CD4-positive, alpha-beta T cell treated with Interferon alpha-2 for 1 hour (primary cell): ENCODE results near the gene CTNNA2.
"Not testable (repeated sequence)": the region's sequence is repeated elsewhere in the genome, so short reads cannot be mapped to it uniquely, and the experiment has no call there.

ENCODE experiments used
- DNase-seq, 2 donors: peaks; one replicate each; pipeline ENCODE4 v3.0.0-alpha.2; 2020 to 2022

CTNNA2 gene

GRCh38 chr2:80154231-80154915, 641.5 kb downstream of the CTNNA2 start:
- DNase-seq: no peak

- no peak for DNase-seq
These were observed 651.5 kb downstream of the CTNNA2 start for GRCh38 chr2:80164375-80164774.

DNA sequence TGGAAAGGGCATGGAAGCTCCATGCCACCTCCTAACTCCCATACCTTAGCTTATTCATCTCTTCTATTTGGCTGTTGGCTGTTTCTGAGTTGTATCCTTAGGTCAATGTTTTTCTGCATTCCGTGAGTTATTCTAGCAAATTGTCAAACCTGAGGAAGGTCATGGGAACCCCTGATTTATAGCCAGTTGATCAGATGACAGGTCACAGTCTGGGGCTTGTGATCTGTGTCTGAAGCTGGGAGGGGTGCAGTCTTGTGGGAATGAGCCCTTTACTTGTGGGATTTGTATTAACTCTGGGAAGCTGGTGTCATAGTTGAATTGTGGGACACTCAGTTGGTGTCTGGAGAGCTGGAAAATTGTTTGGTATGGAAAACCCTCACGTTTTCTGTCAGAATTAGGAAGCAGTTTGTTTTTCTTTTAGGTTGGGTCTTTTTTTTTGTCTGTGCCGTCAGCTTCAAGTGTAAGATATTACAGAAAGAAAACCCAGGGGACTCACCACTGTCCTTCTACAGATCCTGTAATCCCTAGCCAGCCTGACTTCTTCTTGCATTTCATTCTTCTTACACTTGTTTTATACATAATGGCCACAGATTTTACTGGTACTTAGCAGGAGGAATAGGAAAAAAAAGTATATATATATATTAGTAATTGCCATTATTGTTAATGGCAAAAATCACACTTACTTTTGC, 653.8 kb downstream of the CTNNA2 start:
- DNase-seq: no peak

- no peak for DNase-seq
These were observed 654.5 kb downstream of the CTNNA2 start for GRCh38 chr2:80167284-80167808.

DNA sequence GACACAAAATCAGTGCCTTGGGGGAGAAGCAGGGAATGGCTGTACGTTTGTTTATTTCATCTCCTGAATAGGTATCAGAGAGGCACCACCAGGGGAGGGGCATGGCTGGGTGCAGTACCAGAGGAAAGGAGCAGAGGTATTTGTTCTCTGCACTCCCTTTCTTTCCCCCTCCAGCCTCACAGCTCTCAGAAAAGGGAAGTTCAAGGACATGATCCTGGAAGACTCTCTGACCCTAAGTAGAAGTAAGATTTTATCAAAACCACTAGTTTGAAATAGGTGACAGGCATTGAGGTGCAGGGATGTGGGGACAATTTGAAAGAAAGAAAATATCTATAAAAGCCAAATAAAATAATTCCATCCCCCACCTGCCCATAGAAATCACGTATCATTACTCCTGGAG, 655.2 kb downstream of the CTNNA2 start:
- DNase-seq: no peak

DNA sequence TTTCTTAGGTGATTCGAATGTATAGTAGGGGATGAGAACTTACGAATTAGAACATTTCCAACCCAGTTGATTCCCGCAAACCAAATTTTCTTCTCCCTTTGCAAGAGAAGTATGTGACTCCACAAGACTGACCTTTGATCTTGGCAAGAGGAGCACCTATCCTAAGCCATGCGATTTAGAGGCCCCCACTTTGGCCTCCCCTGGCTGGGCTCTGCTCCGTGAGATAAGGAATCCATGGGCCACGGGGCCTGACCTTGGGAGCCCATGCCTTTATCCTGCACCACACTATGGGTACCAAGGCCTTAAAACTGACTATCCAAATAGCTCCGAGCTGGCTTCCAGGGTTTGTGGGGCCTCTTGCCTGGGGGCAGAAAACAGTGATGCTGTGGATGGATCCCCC, 656.0 kb downstream of the CTNNA2 start:
- DNase-seq: no peak

DNA sequence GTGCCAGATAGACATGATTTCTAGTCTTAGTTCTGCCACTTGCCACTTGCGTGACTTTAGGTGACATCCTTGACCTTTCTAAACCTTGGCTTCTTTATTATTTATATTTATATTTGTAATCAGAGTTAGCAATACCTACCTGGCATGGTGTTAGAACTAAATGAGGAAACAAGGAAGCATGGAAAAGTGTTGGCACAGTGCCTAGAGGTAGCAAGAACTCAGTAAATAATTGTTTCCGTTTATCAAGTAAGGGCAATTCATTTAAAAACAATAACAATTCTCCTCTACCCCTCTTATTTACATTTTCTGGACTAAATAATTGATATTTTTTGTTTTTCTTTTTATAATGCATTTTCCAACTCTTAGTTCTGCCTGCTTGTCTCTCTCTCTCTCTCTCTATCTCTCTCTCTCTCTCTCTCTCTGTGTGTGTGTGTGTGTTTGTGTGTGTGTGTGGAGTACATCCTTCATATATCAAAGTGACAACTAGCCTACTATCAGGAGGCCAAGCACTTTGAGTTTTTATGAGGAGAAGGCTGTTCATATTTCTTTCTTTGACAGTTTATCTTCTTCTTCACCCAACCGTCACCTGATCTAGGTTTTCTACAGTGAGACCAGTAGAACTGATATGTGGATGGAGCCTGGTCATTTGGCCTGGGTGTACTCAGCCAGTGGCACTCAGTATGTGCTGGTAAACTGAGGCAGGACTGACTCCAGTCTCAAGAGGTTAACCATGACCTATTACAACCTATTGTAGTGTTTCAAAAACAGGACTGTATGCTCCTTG, 657.2 kb downstream of the CTNNA2 start:
- no peak for DNase-seq

DNA sequence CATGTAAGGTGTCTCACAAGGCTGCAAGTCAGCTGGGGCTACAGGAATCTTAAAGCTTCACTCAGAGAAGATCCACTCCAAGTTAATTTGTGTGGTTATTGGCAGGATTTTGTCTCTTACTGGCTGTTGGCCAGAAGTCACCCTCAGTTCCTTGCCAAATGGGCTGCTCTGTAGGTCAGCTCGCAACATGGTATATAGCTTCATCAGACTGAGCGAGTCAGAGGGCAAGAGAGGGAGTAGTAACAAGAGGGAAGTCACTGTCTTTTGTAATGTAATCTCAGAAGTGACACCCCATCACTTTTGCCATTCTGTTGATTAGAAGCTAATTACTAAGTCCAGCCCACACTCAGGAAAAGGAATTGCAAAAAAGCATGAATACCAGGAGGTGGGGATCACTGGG, 672.2 kb downstream of the CTNNA2 start:
- DNase-seq: no peak

DNA sequence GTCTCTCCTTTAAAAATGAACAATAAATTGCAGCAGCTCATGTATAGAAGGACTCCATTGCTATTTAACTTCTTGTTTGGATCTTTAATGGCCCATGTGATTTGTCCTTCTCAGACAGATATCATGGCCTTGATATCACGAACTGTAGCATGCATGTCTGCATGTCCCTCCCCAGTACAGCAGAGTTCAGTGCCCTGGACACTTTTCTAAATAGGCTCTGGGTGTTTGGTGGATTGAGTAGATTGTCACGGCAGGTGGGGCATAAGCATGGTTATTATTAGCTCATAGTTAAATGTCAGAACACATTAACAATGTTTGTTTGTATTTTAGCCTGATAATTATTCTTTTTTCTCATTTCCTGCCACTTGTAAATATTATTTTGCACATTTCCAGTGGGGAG, 673.4 kb downstream of the CTNNA2 start:
- no peak for DNase-seq

- DNase-seq: no peak
These were observed 674.3 kb downstream of the CTNNA2 start for GRCh38 chr2:80187156-80187555.

DNA sequence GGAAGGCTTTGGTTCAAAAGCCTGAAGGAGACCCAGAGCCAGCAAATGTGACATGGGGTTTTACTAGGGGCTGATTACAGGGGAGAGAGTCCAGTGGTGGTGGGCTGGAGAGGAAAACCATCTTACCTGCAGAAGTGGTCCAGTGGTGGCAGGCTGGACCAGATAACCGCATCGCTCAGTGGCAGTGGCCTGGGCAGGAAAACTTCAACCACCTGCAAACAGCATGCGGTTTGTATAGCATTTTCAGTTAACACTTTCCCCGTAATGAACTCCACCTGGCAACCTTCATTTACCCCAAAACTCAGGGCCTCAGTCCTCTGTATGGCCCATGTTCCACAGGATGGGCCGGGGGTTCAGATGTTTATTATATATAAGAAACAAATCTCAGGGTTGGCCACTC, 677.3 kb downstream of the CTNNA2 start:
- DNase-seq: no peak

GRCh38 chr2:80193566-80193965, 680.7 kb downstream of the CTNNA2 start:
- DNase-seq: no peak

GRCh38 chr2:80195034-80195433, 682.2 kb downstream of the CTNNA2 start:
- DNase-seq: no peak

- no peak for DNase-seq
These were observed 685.2 kb downstream of the CTNNA2 start for GRCh38 chr2:80198042-80198441.

GRCh38 chr2:80199504-80199903, 686.7 kb downstream of the CTNNA2 start:
- no peak for DNase-seq

GRCh38 chr2:80203929-80204328, 691.1 kb downstream of the CTNNA2 start:
- DNase-seq: not testable (repeated sequence)

- no peak for DNase-seq
These were observed 692.6 kb downstream of the CTNNA2 start for GRCh38 chr2:80205498-80205897.

DNA sequence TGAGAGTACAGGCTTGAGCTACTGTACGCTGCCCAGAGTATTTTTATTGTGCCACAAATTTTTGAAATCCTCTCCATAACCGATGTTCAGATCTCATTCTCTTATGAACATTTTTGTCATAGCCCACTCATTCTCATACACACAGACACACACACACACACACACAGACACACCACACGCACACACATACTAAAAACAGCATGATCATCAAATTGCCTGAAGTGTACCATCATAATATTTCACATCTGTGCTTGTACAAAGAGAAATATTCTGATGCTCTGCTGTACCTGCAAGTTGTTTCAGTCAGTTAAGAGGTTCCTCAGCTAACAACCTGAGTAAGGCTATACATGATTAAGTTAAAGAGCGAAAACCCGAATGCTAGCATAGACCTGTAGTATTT, 696.6 kb downstream of the CTNNA2 start:
- no peak for DNase-seq

GRCh38 chr2:80217446-80217845, 704.6 kb downstream of the CTNNA2 start:
- DNase-seq: no peak

DNA sequence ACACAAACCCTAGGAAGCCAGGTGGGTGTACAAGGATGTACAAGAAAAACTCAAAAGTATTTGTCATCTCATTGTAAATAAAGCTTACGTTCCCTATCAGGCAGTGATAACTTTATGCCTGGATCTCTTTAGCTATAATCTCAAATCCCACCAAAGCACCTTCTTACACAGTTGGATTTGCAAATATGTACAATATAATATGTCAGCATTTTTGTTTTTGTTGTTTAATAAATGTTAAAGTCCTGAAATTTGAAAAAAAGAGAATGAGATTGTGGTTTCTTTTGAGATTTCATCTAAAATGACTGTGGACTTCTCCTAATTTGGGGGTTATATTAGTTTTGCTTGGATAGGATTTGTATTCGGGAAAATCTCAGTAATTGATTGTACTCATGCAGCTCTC, 709.8 kb downstream of the CTNNA2 start:
- no peak for DNase-seq

DNA sequence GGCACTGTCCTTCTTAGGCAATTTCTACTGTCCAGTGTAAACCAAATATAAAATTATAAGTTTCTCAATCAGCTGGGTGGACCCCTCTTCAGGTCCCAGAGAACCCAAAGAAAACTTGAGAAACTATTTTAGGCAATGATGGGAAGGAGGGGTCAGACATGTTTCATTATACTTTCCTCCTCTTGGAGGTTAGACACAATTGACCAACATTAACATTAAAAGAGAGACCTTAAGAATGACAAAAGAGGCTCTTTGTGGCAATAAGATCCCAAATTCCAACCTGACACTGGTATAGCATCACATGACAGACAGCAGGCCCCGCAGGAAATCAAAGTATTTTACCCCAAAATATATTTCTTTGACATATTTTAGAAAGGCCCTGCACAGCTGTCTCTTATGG, 718.6 kb downstream of the CTNNA2 start:
- DNase-seq: no peak

- no peak for DNase-seq
These were observed 720.5 kb downstream of the CTNNA2 start for GRCh38 chr2:80233333-80233732.

GRCh38 chr2:80238692-80239469, 726.0 kb downstream of the CTNNA2 start:
- DNase-seq: peak in 1 of 2 donors; percentile 2
